Measurements from ENCODE around the gene RIOX2.

RIOX2 gene

DNA sequence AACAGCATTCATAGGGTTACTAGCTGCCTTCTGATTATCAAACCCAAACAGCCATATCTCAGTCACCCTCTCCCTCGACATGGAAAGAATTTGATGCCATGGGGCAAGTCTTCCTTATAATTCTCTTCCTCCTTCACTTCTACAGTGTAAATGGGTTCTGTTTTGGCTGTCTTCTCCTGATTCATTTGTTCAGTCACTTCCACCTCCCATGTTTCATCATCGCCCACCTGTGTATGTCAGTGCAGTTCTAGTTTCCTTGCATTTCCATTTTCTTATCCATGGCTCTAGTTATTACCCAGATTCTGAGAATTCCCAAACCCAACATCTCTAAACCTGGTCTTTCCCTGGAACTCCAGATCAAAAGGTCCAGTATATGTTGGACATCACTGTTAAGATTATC is 41.0 kb downstream of the RIOX2 start:
- DNase-seq (ENCODE audit: low read depth): no peak
- H3K4me3 ChIP-seq (ENCODE audit: low read length): no peak overlapping the region
- TF ChIP-seq, protein P1, sequence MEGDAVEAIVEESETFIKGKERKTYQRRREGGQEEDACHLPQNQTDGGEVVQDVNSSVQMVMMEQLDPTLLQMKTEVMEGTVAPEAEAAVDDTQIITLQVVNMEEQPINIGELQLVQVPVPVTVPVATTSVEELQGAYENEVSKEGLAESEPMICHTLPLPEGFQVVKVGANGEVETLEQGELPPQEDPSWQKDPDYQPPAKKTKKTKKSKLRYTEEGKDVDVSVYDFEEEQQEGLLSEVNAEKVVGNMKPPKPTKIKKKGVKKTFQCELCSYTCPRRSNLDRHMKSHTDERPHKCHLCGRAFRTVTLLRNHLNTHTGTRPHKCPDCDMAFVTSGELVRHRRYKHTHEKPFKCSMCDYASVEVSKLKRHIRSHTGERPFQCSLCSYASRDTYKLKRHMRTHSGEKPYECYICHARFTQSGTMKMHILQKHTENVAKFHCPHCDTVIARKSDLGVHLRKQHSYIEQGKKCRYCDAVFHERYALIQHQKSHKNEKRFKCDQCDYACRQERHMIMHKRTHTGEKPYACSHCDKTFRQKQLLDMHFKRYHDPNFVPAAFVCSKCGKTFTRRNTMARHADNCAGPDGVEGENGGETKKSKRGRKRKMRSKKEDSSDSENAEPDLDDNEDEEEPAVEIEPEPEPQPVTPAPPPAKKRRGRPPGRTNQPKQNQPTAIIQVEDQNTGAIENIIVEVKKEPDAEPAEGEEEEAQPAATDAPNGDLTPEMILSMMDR (conservative IDR thresholded peaks at IDR 0.05; ENCODE audit: low read length): no peak

DNA sequence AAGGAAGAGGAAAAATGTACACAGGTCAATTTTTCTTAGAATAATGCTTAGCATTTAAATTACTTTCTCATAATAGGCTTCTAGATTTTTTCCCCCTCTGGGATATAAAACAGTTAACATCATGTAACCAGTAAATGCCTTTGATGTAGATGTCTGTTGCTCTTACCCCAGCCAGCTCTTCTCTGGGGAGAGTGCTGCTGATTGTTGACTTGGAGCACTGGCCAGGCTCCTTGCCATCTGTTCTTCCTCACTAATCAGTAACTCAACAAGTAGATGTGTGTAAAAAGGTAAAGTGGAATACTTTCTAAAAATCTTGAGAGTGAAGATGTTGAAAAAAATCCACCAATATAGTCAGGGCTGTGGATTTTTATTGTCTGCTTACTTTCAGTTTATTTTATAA is 42.2 kb downstream of the RIOX2 start:
- TF ChIP-seq, protein P1 (conservative IDR thresholded peaks at IDR 0.05; ENCODE audit: low read length): no peak
- no peak overlapping the region for H3K4me3 ChIP-seq (ENCODE audit: low read length)
- DNase-seq (ENCODE audit: low read depth): no peak

DNA sequence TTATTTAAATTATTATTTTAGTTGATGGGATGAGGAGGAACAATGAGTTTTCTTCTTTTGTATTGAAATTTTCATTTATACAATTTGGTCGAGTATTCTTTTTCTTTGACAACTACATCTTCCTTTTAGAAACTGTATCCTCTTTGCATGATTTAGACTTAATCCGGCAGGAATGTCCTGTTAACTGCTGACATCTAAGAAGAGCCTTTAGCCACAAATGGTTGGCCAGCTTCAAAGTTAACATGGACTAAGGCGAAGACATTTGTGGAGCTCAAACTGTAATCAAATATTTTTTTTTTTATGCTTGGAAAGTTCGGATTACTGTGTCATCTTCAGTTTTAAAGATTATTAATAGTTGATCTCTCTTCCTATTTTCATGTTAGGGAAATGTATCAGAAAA is 43.2 kb downstream of the RIOX2 start:
- no peak overlapping the region for H3K4me3 ChIP-seq (ENCODE audit: low read length)
- no peak for DNase-seq (ENCODE audit: low read depth)
- TF ChIP-seq, protein P1 (conservative IDR thresholded peaks at IDR 0.05; ENCODE audit: low read length): no peak

DNA sequence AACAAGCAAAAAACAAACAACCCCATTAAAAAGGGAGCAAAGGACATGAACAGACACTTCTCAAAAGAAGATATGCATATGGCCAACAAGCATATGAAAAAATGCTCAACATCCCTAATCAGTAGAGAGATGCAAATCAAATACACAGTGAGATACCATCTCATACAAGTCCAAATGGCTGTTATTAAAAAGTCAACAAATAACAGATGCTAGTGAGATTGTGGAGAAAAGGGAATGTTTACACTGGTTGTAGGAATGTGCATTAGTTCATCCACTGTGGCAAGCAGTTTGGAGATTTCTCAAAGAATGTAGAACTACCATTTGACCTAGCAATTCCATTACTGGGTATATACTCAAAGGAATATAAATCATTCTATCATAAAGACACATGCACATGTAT is 44.5 kb downstream of the RIOX2 start:
- H3K4me3 ChIP-seq (ENCODE audit: low read length): no peak overlapping the region
- DNase-seq (ENCODE audit: low read depth): peak; percentile 64
- TF ChIP-seq, protein P1 (conservative IDR thresholded peaks at IDR 0.05; ENCODE audit: low read length): no peak

DNA sequence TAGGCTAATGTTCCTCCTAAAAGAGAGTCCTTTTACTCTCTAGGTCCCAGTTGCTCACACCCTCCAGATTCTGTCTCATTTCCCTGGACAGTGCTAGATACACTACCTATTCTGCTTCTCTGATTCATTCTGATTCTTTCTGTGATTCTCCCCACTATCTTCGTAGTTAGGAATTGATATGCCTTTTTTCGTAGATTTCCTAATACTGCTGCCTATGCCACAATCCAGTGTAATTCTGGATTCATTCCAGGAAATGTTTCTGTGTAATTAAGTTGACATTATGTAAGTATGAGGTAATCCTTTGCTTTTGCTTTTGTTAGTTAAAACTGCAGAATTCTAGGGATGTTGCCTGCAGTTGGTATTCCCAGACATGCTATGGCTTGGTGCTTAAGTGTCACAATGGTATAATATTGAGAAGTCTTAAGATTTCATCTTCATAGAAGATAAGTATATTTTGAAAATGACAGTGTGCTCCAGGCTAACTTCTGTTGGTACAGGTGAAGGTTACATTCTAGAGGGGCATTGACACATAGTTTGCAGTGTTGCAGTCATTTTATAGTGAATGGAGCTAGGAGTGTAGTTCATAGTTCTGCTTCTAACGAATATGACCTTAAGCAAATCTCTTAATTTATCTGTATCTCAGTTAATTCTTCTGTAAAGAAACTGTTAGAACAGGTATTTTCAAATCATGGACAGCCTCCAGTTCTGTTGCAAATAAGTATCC is 54.3 kb downstream of the RIOX2 start:
- peak; percentile 70 for DNase-seq (ENCODE audit: low read depth)
- no peak overlapping the region for H3K4me3 ChIP-seq (ENCODE audit: low read length)
- TF ChIP-seq, protein P1 (conservative IDR thresholded peaks at IDR 0.05; ENCODE audit: low read length): no peak

DNA sequence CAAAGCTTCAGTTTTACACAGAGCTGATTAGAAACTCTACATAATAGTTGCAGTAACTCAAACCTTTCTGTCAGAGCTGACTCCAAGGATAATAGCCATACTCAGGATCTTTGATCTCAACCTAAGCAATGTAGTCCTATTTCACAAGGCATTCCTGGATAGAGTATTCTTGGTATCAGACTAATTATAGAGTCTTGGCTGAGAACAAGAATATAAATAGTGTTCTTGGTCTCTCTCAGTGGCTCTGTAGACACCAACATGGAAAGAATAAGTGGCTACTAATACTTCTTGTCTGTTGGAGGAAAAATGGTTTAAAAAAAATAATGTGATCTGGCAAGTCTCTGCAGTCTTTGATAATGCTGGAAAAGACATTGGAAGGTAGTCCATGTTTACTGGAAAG is 55.7 kb downstream of the RIOX2 start:
- H3K4me3 ChIP-seq (ENCODE audit: low read length): no peak overlapping the region
- TF ChIP-seq, protein P1 (conservative IDR thresholded peaks at IDR 0.05; ENCODE audit: low read length): no peak
- DNase-seq (ENCODE audit: low read depth): no peak

DNA sequence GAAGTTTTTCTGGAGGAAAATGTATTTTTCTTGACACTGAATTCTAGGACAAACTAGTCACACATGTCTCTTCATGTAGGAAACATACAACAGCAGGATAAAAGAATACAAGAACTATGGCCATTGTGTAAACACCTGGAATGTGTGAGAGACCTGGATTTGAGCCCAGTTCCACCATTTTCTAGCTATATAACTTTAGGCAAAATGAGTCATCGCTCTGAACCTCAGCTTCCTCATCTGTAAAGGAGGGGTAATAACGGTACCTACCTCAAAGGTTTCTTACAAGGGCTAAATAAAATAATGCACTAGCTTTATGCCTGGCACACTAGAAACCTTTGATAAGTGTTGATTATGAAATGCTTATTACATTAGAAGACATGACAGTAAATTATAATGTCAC is 57.8 kb downstream of the RIOX2 start:
- no peak for DNase-seq (ENCODE audit: low read depth)
- TF ChIP-seq, protein P1 (conservative IDR thresholded peaks at IDR 0.05; ENCODE audit: low read length): no peak

More for the DNA sequence above, 57.8 kb downstream of the RIOX2 start:
- H3K4me3 ChIP-seq (ENCODE audit: low read length): no peak overlapping the region

All from AG10803 (cell line).